HG02763 (cell line): ENCODE measurements around the gene RBM43.

Experiments used
- ATAC-seq: cut with Tn5 transposase; IDR thresholded peaks from one replicate; pipeline ENCODE4 v1.9.1; 2021; ENCODE audit warnings: mild to moderate bottlenecking, moderate library complexity; ENCODE audit not compliant: unreplicated experiment

Gene RBM43

DNA sequence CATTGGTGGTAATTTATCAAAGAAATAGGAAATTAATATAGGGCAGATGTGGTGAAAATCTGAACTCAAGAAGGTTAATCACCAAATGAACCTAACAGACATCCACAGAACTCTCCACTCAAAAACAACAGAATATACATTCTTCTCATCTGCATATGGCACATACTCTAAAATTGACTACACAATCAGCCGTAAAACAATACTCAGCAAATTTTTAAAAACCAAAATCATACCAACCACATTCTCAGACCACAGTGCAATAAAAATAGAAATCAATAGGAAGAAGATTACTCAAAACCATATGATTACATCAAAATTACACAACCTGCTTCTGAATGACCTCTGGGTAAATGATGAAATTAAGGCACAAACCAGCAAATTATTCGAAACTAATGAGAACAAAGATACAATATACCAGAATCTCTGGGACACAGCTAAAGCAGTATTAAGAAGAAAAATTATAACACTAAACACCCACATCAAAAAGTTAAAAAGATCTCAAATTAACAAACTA lies 31.0 kb downstream of the RBM43 start:
- no peak for ATAC-seq

DNA sequence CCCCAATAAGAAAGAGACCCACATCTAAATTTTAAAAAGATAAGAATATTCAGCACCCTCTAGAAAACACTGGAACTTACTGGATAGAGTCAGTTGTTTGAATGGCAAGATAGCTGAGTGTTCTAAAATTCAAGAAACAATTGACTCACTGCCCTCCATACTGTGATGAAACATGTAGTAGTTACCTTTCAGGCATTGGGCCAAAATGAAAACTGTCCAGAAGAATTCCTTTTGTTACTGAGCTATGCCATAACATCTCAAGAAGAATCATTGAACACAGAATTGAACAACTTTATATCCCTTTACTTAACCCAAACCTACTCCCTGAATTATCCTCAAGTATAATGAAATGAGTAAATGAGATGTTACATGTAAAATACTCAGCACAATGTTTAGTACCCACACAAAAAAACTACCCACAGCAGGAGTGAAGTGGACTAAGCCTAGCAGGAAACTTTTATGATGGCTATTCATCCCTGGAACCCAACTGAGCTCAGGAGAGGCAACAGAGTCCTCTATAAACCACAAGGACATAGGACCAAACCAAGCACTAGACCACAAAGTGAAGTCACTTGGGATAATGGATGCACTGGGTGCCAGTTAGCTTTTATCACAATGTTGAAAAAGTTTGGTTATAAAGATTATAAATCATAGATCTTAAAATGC lies 32.7 kb downstream of the RBM43 start:
- no peak for ATAC-seq

DNA sequence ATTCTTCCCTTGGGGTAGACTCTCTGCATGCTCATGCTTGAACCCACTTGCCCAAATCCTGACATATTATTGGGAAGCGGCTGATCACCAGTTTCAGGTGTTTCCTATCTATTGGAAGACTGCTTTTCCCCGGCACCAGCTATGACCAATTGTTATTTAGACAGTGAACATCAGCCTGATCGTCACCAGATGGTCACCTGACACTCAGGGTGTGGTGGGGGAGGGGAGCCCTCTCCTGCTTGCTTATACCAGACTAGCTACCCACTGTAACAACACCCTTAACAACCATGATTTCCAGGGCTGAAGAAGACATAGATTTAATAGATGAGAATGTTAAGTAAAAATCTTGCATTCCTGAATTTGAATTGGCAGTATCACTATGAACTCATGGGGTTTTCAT lies 44.3 kb downstream of the RBM43 start:
- ATAC-seq: no peak

DNA sequence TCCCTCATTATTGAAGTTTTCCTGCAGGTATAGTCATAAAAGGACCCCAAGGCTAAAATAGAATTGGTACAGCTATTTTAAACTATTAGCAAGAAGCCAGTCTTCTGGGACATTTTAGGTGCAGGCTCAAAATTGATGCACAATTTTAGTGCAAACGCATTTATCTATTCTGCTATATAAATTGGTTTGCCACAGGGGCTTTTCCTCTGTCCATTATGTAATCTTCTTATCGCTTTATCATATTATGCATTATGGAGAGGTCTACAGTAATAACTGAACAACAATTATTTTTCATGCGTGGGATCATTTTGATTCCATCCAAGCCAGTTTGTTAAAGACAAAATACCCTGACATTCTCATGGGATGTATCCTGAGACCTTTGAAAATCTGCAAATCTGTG lies 54.6 kb downstream of the RBM43 start:
- no peak for ATAC-seq

DNA sequence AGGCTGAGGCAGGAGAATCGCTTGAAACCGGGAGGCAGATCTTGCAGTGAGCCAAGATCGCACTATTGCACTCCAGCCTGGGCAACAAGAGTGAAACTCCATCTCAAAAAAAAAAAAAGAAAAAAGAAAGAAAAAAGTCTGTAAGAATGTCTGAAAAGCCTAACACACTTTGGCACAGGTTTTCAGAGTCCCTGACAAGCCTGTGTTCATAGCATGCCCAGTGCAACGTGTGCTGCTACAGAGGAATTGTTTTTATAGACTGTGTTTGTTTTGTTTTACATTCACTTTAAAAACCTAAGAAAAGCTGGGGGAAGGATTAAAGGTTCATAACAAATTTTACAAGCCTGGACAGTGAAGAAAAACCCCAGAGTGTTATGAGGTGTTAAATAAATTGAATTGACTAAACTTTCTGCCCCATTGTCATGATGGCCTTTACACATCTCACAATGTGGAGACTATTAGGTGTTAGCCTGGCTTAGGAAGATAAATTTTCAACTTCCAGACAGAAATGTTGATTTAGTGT lies 55.2 kb downstream of the RBM43 start:
- no peak for ATAC-seq

DNA sequence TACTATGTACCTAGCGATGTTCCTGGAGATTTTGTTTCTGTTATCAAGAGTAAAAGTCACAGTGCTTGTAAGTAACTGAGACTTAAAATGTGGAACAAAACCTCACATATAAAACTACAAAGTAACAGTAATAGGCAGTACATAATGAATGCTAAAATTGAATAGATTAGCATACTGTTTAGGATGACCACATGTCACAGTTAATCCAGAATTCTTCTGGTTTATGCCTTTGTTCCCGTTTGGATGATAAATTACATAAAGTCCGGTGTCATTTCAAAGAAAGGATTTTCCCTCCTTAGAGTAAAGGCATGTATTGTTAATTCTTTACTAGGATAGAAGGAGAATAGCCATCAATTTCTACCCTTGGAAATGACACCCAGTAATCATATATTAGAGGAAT lies 56.1 kb downstream of the RBM43 start:
- no peak for ATAC-seq

DNA sequence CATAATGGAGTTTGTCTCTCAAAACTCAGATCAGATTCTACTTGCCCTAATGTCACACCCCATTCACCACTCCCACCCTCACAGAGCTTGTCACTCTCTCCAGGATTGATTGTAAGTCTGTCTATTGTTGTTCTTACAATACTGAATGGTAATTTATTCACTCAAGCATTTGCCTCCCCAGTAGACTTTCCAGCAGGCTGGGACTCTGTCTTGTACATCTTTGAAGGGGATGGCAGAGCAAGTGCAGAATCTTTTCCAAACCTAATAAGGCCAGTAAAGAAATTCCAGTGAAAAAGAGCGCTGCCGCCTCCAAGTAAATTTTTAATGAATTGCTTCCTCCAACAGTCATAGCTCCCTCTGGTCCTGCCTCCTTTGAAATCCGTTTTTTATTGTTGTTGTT lies 56.9 kb downstream of the RBM43 start:
- ATAC-seq: no peak

DNA sequence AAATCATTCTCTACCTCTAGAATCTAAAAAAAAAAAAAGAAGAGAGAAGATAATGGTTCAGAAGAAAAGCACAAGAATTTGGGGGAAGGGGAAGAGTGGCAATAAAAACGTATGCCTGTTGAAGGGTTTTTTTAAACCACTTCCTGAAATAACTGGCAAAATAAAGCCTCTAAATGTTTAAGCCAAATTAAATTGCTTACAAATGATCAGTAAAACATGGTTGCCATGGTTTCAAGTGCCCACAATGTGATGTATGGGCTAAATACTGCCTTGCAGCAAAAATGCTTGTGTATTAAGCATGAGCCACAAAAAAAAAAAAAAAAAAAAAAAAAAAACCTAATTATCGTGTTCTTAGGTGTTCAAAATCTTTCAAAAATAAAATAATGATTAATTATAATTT lies 60.8 kb downstream of the RBM43 start:
- ATAC-seq: no peak

DNA sequence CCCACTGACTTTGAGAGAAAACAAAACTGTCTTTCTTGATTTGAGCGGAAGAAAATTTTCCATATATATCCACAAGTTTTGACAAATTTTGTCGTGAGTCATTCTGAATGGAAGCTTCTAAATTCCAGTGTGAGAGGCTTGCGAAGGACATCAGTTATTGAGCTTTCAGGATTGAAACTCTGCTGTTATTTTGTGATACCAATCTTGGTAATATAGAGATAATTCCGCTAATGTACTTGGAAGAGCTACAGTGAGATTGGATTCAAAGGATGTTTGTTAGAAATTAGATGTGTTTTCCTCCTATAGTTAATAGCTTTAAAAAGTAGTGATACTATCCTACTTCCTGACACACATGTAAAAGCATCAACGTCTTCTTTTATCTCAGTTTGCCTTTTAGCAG lies 61.4 kb downstream of the RBM43 start:
- ATAC-seq: no peak

DNA sequence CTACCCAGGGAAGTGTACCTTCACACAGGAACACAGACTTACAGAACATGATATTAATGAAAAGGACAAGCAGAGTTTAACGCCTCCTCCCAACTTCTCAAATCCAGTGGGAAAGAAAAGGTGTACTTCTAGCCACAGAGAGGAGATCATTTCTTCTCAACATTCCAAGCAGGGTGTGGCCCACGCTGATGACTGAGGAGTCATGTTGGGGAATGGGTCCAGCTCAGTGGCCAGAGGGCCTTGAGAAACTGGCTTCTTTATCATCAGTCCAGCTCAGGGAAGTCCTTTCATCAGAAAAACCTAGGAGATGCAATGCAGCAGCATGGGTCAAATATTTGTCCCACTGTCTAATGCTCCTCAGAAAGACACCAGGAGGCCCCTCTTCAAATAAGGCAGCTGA lies 63.0 kb downstream of the RBM43 start:
- ATAC-seq: no peak
